MCF 10A (cell line): Measurements from ENCODE around the gene SEMA6B. TPM values are rescaled to one million over a fixed set of nuclear protein-coding genes. Genes with fewer than 3 reads are reported as not detected.

Experiments
- BruUV-seq: library from RNA; stranded (reverse); fragments of 400-500 nt; replicated peaks from 2 replicates; lab custom pipeline; 2021; lab: Mats Ljungman, UMichigan
- CTCF ChIA-PET: fragments of 300-600 bp; sonication (Branson Sonifier 250); formaldehyde crosslinking; extraction: SDS; loops from one replicate; lab custom pipeline; 2021; ENCODE audit warnings: antibody characterized with exemption, inconsistent platforms; lab: Yijun Ruan, JAX
- POLR2A ChIA-PET: fragments of 300-600, 350-650 bp; sonication (Branson Sonifier 250); formaldehyde crosslinking; extraction: SDS; loops from one replicate; lab custom pipeline; 2020; ENCODE audit warnings: antibody characterized with exemption, inconsistent platforms; lab: Yijun Ruan, JAX
- DNase-seq: peaks from one replicate; pipeline ENCODE4 v3.0.0-alpha.2; 2018; ENCODE audit not compliant: unreplicated experiment
- H3K27ac Mint-ChIP-seq: one replicate; pipeline ENCODE4 v1.8.0; 2022; ENCODE audit warnings: mild to moderate bottlenecking, low read depth, mixed read lengths; ENCODE audit not compliant: unreplicated experiment
- H3K27me3 Mint-ChIP-seq: one replicate; pipeline ENCODE4 v1.8.0; 2022; ENCODE audit warnings: mixed read lengths; ENCODE audit not compliant: insufficient read depth, unreplicated experiment
- H3K36me3 Mint-ChIP-seq: one replicate; pipeline ENCODE4 v1.8.0; 2022; ENCODE audit warnings: mild to moderate bottlenecking, moderate library complexity, mixed read lengths; ENCODE audit not compliant: insufficient read depth, unreplicated experiment
- H3K4me1 Mint-ChIP-seq: one replicate; pipeline ENCODE4 v1.8.0; 2022; ENCODE audit warnings: mixed read lengths; ENCODE audit not compliant: insufficient read depth, unreplicated experiment
- H3K4me3 Mint-ChIP-seq: one replicate; pipeline ENCODE4 v1.8.0; 2022; ENCODE audit warnings: mild to moderate bottlenecking, moderate library complexity, mixed read lengths; ENCODE audit not compliant: unreplicated experiment
- H3K9me3 Mint-ChIP-seq: one replicate; pipeline ENCODE4 v1.8.0; 2022; ENCODE audit warnings: mixed read lengths; ENCODE audit not compliant: unreplicated experiment
- CTCF ChIP-seq: fragments of 200-600 bp; IDR thresholded peaks from one replicate; pipeline ENCODE4 v1.8.0; 2022; ENCODE audit warnings: antibody characterized with exemption, mild to moderate bottlenecking; ENCODE audit not compliant: unreplicated experiment
- intact Hi-C: fragments of 100-400 bp; cut with micrococcal nuclease; formaldehyde crosslinking; loops from 2 replicates; pipeline ENCODE4 v1.14.1; 2022
- total RNA-seq: library from RNA; stranded (reverse); gene quantifications from 2 replicates; pipeline ENCODE4 v1.2.3, GENCODE V29; 2022

SEMA6B gene
- total RNA-seq, 1 experiment from 2014 or later, result 0.54 TPM

DNA sequence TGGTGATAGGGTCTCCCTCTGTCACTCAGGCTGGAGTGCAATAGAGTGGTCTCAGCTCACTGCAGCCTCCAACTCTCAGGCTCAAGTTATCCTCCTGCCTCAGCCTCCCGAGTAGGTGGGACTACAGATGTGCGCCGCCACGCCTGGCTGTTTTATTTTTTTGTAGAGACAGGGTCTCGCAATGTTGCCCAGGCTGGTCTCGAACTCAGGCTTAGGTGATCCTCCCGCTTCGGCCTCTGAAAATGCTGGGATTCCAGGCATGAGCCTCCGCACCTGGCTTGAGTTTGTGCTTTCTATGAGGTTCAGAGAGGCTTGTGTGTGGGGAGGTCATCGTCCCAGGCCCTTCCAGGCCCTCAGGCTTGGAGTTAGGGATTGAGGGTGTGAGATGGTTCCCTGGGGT lies 40.6 kb upstream of the SEMA6B start:
- Mint-ChIP-seq H3K27ac (no peak overlapping the region), H3K4me3 (no peak overlapping the region), H3K4me1 (no peaks in the 10 kb centered on the region), H3K9me3 (no peaks in the 10 kb centered on the region), H3K36me3 (no peaks in the 10 kb centered on the region), H3K27me3 (no peaks in the 10 kb centered on the region)
- ChIA-PET POLR2A (no interaction called here), CTCF (no interaction called here)
- no peak for TF ChIP-seq CTCF
- no TSS peak for BruUV-seq
- DNase-seq, result no peak
- intact Hi-C loops, result no loop called here

DNA sequence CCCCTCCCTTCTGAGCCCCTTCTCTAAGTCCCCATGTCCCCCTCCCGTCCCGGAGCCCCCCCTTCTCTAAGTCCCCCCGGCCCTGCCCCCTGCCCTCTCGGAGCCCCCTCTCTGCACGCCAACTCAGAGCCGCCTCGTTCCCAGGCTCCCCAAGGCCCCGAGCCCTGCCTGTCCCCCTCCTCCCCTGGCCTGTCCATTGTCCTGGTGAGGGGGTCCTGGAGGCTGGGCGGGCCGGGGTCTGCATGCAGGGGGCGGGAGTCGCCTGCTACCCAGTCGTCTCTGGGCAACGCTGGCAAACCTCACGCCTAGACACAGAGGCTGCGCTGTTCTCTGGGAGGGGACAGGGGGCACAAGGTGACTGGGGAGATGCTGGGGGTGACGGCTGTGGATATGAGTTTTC lies 39.2 kb upstream of the SEMA6B start:
- ChIA-PET CTCF (no interaction called here), POLR2A (interaction anchor here (0.5 kb wide), 1 partner anchor 1703 kb away, joined by 3 read pairs; no protein-coding TSS in a partner anchor)
- no TSS peak for BruUV-seq
- Mint-ChIP-seq H3K27me3 (no peaks in the 10 kb centered on the region), H3K4me3 (peak overlapping the region; percentile 48), H3K9me3 (no peaks in the 10 kb centered on the region), H3K4me1 (no peaks in the 10 kb centered on the region), H3K27ac (no peak overlapping the region), H3K36me3 (no peaks in the 10 kb centered on the region)
- no peak for TF ChIP-seq CTCF
- intact Hi-C loops, result no loop called here
- no peak for DNase-seq

DNA sequence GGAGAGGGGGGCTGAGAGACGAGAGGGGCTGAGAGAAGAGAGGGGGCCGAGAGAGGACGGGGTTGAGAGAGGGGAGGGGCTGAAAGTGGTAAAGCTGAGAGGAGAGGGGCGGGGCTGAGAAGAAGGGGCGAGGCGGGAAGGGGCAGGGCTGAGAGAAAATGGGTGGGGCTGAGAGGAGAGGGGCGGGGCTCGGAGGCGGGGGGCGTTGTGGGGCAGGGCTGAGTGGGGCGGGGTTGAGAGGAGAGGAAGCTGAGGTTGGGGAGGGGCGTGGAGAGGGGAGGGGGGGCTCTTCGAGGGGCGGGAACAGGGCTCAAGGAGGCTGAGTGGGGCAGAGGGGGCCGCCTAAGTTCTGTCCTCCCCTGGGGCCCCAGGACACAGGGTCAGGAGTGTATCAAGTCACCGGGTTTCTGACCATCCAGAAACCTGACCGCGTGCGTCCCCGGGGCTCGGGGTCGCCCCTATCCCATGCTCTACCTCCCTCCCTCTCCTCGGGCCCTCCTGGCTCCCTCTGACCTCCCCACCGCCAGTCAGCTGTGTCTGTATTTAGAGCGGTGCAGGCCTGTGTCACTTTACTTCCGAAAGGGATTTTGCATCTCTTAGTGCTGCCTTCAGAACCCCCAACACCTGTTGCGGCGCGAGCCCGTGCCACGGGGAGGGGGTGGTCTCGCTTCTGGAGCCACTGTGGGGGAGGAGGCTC lies 38.6 kb upstream of the SEMA6B start:
- POLR2A ChIA-PET, result interaction anchor here (0.5 kb wide), 1 partner anchor 1702 kb away, joined by 3 read pairs; no protein-coding TSS in a partner anchor
- Mint-ChIP-seq H3K4me1 (no peaks in the 10 kb centered on the region), H3K27me3 (no peaks in the 10 kb centered on the region), H3K9me3 (no peaks in the 10 kb centered on the region), H3K4me3 (peak overlapping the region; percentile 52), H3K36me3 (no peaks in the 10 kb centered on the region), H3K27ac (no peak overlapping the region)
- intact Hi-C loops, result no loop called here
- peak; percentile 66 for DNase-seq
- BruUV-seq, result no TSS peak
- CTCF ChIA-PET, result interaction anchor here (0.6 to 0.7 kb wide), 2 partner anchors 36 to 271 kb away, joined by 3 read pairs; no protein-coding TSS in a partner anchor
- TF ChIP-seq CTCF, result no peak

- POLR2A ChIA-PET, result interaction anchor here (0.8 kb wide), 1 partner anchor 23 kb away, joined by 3 read pairs; no protein-coding TSS in a partner anchor
- no peaks in the 10 kb centered on the region for H3K36me3 Mint-ChIP-seq
- no peaks in the 10 kb centered on the region for H3K27me3 Mint-ChIP-seq
- no peaks in the 10 kb centered on the region for H3K9me3 Mint-ChIP-seq
- H3K27ac Mint-ChIP-seq, result no peak overlapping the region
- H3K4me3 Mint-ChIP-seq, result peak overlapping the region; percentile 52
- H3K4me1 Mint-ChIP-seq, result no peaks in the 10 kb centered on the region
- DNase-seq, result no peak
- intact Hi-C loops, result no loop called here
- BruUV-seq, result no TSS peak
- CTCF ChIA-PET, result interaction anchor here (0.6 to 0.8 kb wide), 3 partner anchors 39 to 272 kb away, joined by 3 to 4 read pairs (median 3); no protein-coding TSS in a partner anchor
- TF ChIP-seq CTCF, result no peak
Measured at GRCh38 chr19:4597278-4597974, 37.9 kb upstream of the SEMA6B start.
